Panc1 (cell line): ENCODE data around the gene PNMA6E.

Experiments used
- CTCF ChIP-seq: fragments of 450-650 bp; IDR thresholded peaks from 2 replicates; pipeline ENCODE4 v1.5.1; 2017; ENCODE audit warnings: mild to moderate bottlenecking
- SIN3A ChIP-seq: IDR thresholded peaks from 2 replicates; pipeline ENCODE4 v1.6.1; 2012; ENCODE audit warnings: low read depth, mild to moderate bottlenecking, low read length, moderate library complexity, borderline replicate concordance; ENCODE audit not compliant: insufficient read depth

GRCh38 chrX:153395613-153396319, 5.4 kb downstream of the PNMA6E start:
- TF ChIP-seq CTCF (no peak), SIN3A (no peak)
